Measurements from ENCODE around the gene EFCAB6. TPM values are rescaled to one million over a fixed set of nuclear protein-coding genes. Genes with fewer than 3 reads are reported as not detected.

The EFCAB6 gene
- total and polyA plus RNA-seq, 4 donors = 0.14 to 2.1 (median 0.53) TPM

DNA sequence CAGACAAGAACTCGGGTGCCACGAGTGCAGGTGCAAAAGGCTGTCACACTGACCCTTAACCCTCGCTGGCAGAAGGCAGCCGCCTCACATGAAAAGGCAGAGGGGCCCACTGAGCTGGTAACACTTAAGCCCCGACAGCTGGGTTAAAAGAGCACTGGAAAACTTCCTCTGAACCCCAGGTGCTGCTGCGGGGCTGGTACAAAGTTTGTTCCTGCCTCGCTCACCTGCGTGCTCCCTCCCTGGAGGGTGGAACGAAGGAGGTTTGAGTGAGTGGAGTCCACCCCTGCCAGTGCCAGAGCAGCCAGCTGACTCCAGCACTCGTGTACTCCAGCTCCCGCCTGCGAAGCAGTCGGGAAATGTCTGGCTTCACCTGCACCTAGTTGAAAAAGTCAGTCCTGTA is 37.6 kb upstream of the EFCAB6 start:
- DNase-seq (ENCODE audit: low spot score) = no peak
- 86% methylated on average over 13 of the region's 13 CpGs for WGBS
- Histone ChIP-seq H3K4me1 (ENCODE audit: control insufficient read depth in 4 of 4, insufficient read depth in 4 of 4, low read length in 3 of 4) (peaks cover 0 to 11% (median 7%) of the 10 kb centered on the region in 4 donors), H3K4me3 (ENCODE audit: low read depth in 1 of 3, low read length in 3 of 3) (no peak overlapping the region), H3K27ac (ENCODE audit: low read depth in 1 of 2, low read length in 2 of 2) (no peak overlapping the region), H3K9ac (ENCODE audit: low read depth in 1 of 2, low read length in 2 of 2) (no peak overlapping the region), H3K9me3 (ENCODE audit: control insufficient read depth in 4 of 4, low read length in 3 of 4) (no peaks in the 10 kb centered on the region), H3K36me3 (ENCODE audit: control insufficient read depth in 4 of 4, insufficient read depth in 3 of 4, low read depth in 1 of 4, low read length in 3 of 4) (no peaks in the 10 kb centered on the region), H3K27me3 (ENCODE audit: control insufficient read depth in 4 of 4, insufficient read depth in 4 of 4, low read length in 3 of 4) (peaks cover 0 to 2% (median 0%) of the 10 kb centered on the region in 4 donors)
- TF ChIP-seq RXRA (IDR thresholded peaks at IDR 0.05) (no peak), FOXA1 (IDR thresholded peaks at IDR 0.05) (no peak), YY1 (IDR thresholded peaks at IDR 0.05) (no peak)
- TF ChIP-seq, protein P1, sequence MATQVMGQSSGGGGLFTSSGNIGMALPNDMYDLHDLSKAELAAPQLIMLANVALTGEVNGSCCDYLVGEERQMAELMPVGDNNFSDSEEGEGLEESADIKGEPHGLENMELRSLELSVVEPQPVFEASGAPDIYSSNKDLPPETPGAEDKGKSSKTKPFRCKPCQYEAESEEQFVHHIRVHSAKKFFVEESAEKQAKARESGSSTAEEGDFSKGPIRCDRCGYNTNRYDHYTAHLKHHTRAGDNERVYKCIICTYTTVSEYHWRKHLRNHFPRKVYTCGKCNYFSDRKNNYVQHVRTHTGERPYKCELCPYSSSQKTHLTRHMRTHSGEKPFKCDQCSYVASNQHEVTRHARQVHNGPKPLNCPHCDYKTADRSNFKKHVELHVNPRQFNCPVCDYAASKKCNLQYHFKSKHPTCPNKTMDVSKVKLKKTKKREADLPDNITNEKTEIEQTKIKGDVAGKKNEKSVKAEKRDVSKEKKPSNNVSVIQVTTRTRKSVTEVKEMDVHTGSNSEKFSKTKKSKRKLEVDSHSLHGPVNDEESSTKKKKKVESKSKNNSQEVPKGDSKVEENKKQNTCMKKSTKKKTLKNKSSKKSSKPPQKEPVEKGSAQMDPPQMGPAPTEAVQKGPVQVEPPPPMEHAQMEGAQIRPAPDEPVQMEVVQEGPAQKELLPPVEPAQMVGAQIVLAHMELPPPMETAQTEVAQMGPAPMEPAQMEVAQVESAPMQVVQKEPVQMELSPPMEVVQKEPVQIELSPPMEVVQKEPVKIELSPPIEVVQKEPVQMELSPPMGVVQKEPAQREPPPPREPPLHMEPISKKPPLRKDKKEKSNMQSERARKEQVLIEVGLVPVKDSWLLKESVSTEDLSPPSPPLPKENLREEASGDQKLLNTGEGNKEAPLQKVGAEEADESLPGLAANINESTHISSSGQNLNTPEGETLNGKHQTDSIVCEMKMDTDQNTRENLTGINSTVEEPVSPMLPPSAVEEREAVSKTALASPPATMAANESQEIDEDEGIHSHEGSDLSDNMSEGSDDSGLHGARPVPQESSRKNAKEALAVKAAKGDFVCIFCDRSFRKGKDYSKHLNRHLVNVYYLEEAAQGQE (IDR thresholded peaks at IDR 0.05) = no peak
- TF ChIP-seq, protein P2, sequence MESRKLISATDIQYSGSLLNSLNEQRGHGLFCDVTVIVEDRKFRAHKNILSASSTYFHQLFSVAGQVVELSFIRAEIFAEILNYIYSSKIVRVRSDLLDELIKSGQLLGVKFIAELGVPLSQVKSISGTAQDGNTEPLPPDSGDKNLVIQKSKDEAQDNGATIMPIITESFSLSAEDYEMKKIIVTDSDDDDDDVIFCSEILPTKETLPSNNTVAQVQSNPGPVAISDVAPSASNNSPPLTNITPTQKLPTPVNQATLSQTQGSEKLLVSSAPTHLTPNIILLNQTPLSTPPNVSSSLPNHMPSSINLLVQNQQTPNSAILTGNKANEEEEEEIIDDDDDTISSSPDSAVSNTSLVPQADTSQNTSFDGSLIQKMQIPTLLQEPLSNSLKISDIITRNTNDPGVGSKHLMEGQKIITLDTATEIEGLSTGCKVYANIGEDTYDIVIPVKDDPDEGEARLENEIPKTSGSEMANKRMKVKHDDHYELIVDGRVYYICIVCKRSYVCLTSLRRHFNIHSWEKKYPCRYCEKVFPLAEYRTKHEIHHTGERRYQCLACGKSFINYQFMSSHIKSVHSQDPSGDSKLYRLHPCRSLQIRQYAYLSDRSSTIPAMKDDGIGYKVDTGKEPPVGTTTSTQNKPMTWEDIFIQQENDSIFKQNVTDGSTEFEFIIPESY (IDR thresholded peaks at IDR 0.05) = no peak

DNA sequence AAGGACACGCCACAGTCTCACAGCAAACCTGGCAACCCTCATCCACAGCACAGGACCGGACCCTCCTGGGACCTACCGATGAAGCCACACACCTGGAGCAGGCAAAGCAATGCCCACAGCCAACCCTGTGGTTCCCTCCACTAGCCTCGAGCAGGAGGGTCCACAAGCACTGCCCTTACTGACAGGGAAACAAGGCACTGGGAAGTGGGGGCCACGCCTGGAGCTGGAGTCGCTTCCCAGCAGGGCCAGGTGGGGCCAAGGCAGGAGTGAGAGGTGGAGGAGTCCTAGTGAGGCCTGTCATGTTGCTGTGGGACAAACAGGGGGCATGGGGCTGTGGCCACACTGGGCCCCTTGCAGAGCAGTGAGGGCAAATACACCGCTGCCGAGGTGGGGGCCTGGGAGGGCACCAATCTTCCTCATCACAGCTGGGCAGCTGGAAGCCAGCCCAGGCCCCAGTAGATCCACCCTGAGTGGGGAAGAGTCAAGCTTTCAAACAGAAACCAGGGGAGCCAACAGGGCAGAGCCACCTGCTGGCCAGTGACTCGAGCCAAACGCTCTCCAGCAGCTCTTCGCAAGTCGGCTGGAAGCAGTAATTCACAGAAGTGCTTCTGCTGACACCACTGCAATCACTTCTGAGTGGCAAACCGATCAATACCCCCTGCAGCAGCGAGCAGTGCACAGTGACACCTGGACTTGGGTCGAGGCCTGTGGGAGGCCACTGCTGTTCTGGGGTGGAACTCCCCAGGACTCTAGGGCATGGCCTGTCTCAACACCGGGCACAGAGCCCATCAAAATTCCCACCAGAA is 36.5 kb upstream of the EFCAB6 start:
- no peaks in the 10 kb centered on the region for H3K9me3 ChIP-seq (ENCODE audit: control insufficient read depth in 4 of 4, low read length in 3 of 4)
- H3K4me3 ChIP-seq (ENCODE audit: low read depth in 1 of 3, low read length in 3 of 3) = no peak overlapping the region
- no peak overlapping the region for H3K27ac ChIP-seq (ENCODE audit: low read depth in 1 of 2, low read length in 2 of 2)
- no peaks in the 10 kb centered on the region for H3K36me3 ChIP-seq (ENCODE audit: control insufficient read depth in 4 of 4, insufficient read depth in 3 of 4, low read depth in 1 of 4, low read length in 3 of 4)
- WGBS = 44% methylated on average over 16 of the region's 16 CpGs
- H3K27me3 ChIP-seq (ENCODE audit: control insufficient read depth in 4 of 4, insufficient read depth in 4 of 4, low read length in 3 of 4) = peaks cover 0 to 2% (median 0%) of the 10 kb centered on the region in 4 donors
- TF ChIP-seq HNF4A (conservative IDR thresholded peaks at IDR 0.05) = peak in 1 of 2 donors; percentile 9
- TF ChIP-seq RXRA (IDR thresholded peaks at IDR 0.05) = no peak
- TF ChIP-seq, protein P3, sequence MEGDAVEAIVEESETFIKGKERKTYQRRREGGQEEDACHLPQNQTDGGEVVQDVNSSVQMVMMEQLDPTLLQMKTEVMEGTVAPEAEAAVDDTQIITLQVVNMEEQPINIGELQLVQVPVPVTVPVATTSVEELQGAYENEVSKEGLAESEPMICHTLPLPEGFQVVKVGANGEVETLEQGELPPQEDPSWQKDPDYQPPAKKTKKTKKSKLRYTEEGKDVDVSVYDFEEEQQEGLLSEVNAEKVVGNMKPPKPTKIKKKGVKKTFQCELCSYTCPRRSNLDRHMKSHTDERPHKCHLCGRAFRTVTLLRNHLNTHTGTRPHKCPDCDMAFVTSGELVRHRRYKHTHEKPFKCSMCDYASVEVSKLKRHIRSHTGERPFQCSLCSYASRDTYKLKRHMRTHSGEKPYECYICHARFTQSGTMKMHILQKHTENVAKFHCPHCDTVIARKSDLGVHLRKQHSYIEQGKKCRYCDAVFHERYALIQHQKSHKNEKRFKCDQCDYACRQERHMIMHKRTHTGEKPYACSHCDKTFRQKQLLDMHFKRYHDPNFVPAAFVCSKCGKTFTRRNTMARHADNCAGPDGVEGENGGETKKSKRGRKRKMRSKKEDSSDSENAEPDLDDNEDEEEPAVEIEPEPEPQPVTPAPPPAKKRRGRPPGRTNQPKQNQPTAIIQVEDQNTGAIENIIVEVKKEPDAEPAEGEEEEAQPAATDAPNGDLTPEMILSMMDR (IDR thresholded peaks at IDR 0.05; ENCODE audit: low read depth, low read length, missing input control) = peak; percentile 38
- peak; percentile 57 to 72 for TF ChIP-seq RAD21 (IDR thresholded peaks at IDR 0.05)
- TF ChIP-seq EGR1 (IDR thresholded peaks at IDR 0.05; ENCODE audit: low read depth in 2 of 2) = no peak
- peaks cover 0 to 11% (median 7%) of the 10 kb centered on the region in 4 donors for H3K4me1 ChIP-seq (ENCODE audit: control insufficient read depth in 4 of 4, insufficient read depth in 4 of 4, low read length in 3 of 4)
- H3K9ac ChIP-seq (ENCODE audit: low read depth in 1 of 2, low read length in 2 of 2) = no peak overlapping the region
- DNase-seq (ENCODE audit: low spot score) = no peak
